NB4 (cell line): Measurements from ENCODE around the gene HSPBP1.

Experiments used
- CTCF ChIP-seq: IDR thresholded peaks from one replicate; pipeline ENCODE4 v1.5.1; 2012; ENCODE audit warnings: low read depth, low read length
- MAX ChIP-seq: IDR thresholded peaks from 2 replicates; pipeline ENCODE4 v1.6.1; 2011; ENCODE audit warnings: low read depth, low read length
- MYC ChIP-seq: IDR thresholded peaks from 2 replicates; pipeline ENCODE4 v1.6.1; 2011; ENCODE audit warnings: low read depth, low read length
- POLR2A ChIP-seq: IDR thresholded peaks from 2 replicates; pipeline ENCODE4 v1.6.1; 2011; ENCODE audit warnings: mild to moderate bottlenecking; ENCODE audit not compliant: insufficient read length; ENCODE audit errors: extremely low read depth

- no peak for TF ChIP-seq CTCF
- no peak for TF ChIP-seq POLR2A
- TF ChIP-seq MAX, result no peak
- TF ChIP-seq MYC, result no peak
Observed at GRCh38 chr19:55319785-55320184, 39.9 kb upstream of the HSPBP1 start.
